Retinal pigment epithelial cell (primary cell): ENCODE measurements around the gene NAT16.

Source experiments
- DNase-seq: peaks from one replicate; pipeline ENCODE4 v3.0.0-alpha.2; 2010; ENCODE audit warnings: low read depth
- H3K4me3 ChIP-seq: 2 replicates; pipeline ENCODE4 v1.5.1; 2011; ENCODE audit warnings: mild to moderate bottlenecking, low read length, control low read depth, moderate library complexity
- CTCF ChIP-seq: conservative IDR thresholded peaks from 2 replicates; pipeline ENCODE4 v1.5.1; 2011; ENCODE audit warnings: low read depth, low read length, control low read depth, inconsistent platforms

Gene NAT16

GRCh38 chr7:101165958-101166647, 14.0 kb downstream of the NAT16 start:
- no peak for TF ChIP-seq CTCF
- H3K4me3 ChIP-seq, result peak overlapping the region; percentile 30

GRCh38 chr7:101165075-101165957, 14.8 kb downstream of the NAT16 start, which contains the start of gene VGF:
Gene VGF (minus strand): TSS chr7:101165569. CDS start chr7:101164843, 726 bp downstream.
- no peak for TF ChIP-seq CTCF
- peak; percentile 55 for DNase-seq
- H3K4me3 ChIP-seq, result peak within 1 kb of the TSS; percentile 30

More at GRCh38 chr7:101165958-101166647, 14.0 kb downstream of the NAT16 start:
- DNase-seq, result no peak

- no peak for DNase-seq
Measured at GRCh38 chr7:101164071-101164840, 15.8 kb downstream of the NAT16 start.

GRCh38 chr7:101163279-101164070, 16.6 kb downstream of the NAT16 start:
- H3K4me3 ChIP-seq, result peak overlapping the region; percentile 29
- DNase-seq, result no peak
- TF ChIP-seq CTCF, result no peak

More at GRCh38 chr7:101164071-101164840, 15.8 kb downstream of the NAT16 start:
- peak overlapping the region; percentile 12 for H3K4me3 ChIP-seq
- no peak for TF ChIP-seq CTCF

GRCh38 chr7:101162551-101163278, 17.4 kb downstream of the NAT16 start:
- no peak for DNase-seq
- TF ChIP-seq CTCF, result no peak
- no peak overlapping the region for H3K4me3 ChIP-seq
